ENCODE measurements around the gene FKBP1A.

FKBP1A gene

GRCh38 chr20:1383623-1384404 is 9.0 kb downstream of the FKBP1A start:
- no peak for DNase-seq

- DNase-seq, result no peak
These were observed 10.2 kb downstream of the FKBP1A start for GRCh38 chr20:1382670-1383069.

GRCh38 chr20:1381753-1382591 is 10.9 kb downstream of the FKBP1A start:
- no peak for DNase-seq

GRCh38 chr20:1378735-1379125 is 14.1 kb downstream of the FKBP1A start:
- no peak for DNase-seq

GRCh38 chr20:1377984-1378734 is 14.7 kb downstream of the FKBP1A start:
- DNase-seq, result no peak

GRCh38 chr20:1377341-1377871 is 15.4 kb downstream of the FKBP1A start:
- DNase-seq, result no peak

GRCh38 chr20:1376408-1377270 is 16.2 kb downstream of the FKBP1A start:
- DNase-seq, result no peak

- DNase-seq, result no peak
These were observed 16.8 kb downstream of the FKBP1A start for GRCh38 chr20:1376007-1376406.

- no peak for DNase-seq
These were observed 17.3 kb downstream of the FKBP1A start for GRCh38 chr20:1375515-1375914.

GRCh38 chr20:1374246-1374645 is 18.6 kb downstream of the FKBP1A start:
- no peak for DNase-seq

GRCh38 chr20:1373614-1374013 is 19.2 kb downstream of the FKBP1A start:
- DNase-seq, result no peak

GRCh38 chr20:1373036-1373435 is 19.8 kb downstream of the FKBP1A start:
- no peak for DNase-seq

GRCh38 chr20:1371830-1372539 is 20.9 kb downstream of the FKBP1A start:
- no peak for DNase-seq

GRCh38 chr20:1371202-1371782 is 21.6 kb downstream of the FKBP1A start:
- no peak for DNase-seq

GRCh38 chr20:1370548-1371110 is 22.2 kb downstream of the FKBP1A start:
- DNase-seq, result no peak

- no peak for DNase-seq
These were observed 22.9 kb downstream of the FKBP1A start for GRCh38 chr20:1369970-1370369.

- no peak for DNase-seq
These were observed 24.2 kb downstream of the FKBP1A start for GRCh38 chr20:1368448-1369199.

- DNase-seq, result no peak
These were observed 25.4 kb downstream of the FKBP1A start for GRCh38 chr20:1367479-1367878.

GRCh38 chr20:1364106-1364505 is 28.7 kb downstream of the FKBP1A start:
- peak; percentile 10 for DNase-seq

- no peak for DNase-seq
These were observed 29.3 kb downstream of the FKBP1A start for GRCh38 chr20:1363522-1363921.

Data from CD4-positive, alpha-beta T cell treated with Interleukin-17A for 1 hour (primary cell).